ENCODE measurements around the gene CTNND2.

DNA sequence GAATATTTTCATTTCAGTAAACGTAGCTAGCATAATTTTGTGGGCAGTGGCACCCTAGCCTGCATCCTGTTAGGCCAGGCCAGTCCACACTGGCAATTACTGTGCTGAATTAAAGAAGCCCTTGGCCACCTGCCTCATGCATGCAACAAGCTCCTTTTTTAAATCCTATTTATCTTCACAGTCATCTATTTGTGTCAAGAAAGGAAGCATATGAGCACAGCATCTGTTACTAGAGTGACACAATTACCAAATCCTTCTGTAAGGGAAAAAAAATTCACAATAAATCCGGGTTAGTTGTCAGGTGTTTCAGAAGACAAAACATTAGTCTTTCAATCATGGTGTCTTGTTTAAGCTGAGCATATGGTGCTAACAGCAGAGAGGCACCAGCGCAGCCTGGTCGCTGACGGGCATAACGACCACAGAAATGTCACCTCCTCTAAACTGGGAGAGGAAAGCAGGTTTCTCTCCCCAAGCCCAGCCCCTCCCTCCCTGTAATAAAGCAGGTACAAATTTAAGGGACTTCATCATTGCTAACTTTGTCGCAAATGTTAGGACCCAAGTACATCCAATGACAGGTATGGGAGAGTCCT lies 520.6 kb downstream of the CTNND2 start:
- TF ChIP-seq, protein P1, sequence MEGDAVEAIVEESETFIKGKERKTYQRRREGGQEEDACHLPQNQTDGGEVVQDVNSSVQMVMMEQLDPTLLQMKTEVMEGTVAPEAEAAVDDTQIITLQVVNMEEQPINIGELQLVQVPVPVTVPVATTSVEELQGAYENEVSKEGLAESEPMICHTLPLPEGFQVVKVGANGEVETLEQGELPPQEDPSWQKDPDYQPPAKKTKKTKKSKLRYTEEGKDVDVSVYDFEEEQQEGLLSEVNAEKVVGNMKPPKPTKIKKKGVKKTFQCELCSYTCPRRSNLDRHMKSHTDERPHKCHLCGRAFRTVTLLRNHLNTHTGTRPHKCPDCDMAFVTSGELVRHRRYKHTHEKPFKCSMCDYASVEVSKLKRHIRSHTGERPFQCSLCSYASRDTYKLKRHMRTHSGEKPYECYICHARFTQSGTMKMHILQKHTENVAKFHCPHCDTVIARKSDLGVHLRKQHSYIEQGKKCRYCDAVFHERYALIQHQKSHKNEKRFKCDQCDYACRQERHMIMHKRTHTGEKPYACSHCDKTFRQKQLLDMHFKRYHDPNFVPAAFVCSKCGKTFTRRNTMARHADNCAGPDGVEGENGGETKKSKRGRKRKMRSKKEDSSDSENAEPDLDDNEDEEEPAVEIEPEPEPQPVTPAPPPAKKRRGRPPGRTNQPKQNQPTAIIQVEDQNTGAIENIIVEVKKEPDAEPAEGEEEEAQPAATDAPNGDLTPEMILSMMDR (conservative IDR thresholded peaks at IDR 0.05 in 1 of 2, IDR thresholded peaks at IDR 0.05 in 1 of 2; ENCODE audit: extremely low read depth in 1 of 2, insufficient read depth in 1 of 2, low read depth in 1 of 2, low read length in 2 of 2), result no peak
- no peak for TF ChIP-seq EZH2 (IDR thresholded peaks at IDR 0.05; ENCODE audit: borderline replicate concordance, low read length)
